HEK293 (cell line): ENCODE measurements around the gene VAMP5.

ENCODE experiments used
- CTCF ChIP-seq: fragments of 450-650 bp; formaldehyde crosslinking; IDR thresholded peaks from 2 replicates; pipeline ENCODE4 v1.5.1; 2016; ENCODE audit warnings: missing biosample characterization, missing genetic modification characterization
- MZF1 ChIP-seq: fragments of 450-650 bp; formaldehyde crosslinking; IDR thresholded peaks from 2 replicates; pipeline ENCODE4 v1.5.1; 2017; ENCODE audit warnings: missing biosample characterization, missing genetic modification characterization, borderline replicate concordance
- REST ChIP-seq: fragments of 450-650 bp; formaldehyde crosslinking; IDR thresholded peaks from 2 replicates; pipeline ENCODE4 v1.5.1; 2016; ENCODE audit warnings: missing biosample characterization, missing genetic modification characterization
- SP3 ChIP-seq: fragments of 450-650 bp; formaldehyde crosslinking; IDR thresholded peaks from 2 replicates; pipeline ENCODE4 v1.5.1; 2016; ENCODE audit warnings: missing biosample characterization, missing genetic modification characterization
- ZNF211 ChIP-seq: fragments of 450-650 bp; formaldehyde crosslinking; IDR thresholded peaks from 2 replicates; pipeline ENCODE4 v1.5.1; 2016; ENCODE audit warnings: low read depth, missing biosample characterization, missing genetic modification characterization
- ZNF366 ChIP-seq: fragments of 450-650 bp; formaldehyde crosslinking; conservative IDR thresholded peaks from 2 replicates; pipeline ENCODE4 v1.5.1; 2016; ENCODE audit warnings: missing biosample characterization, missing genetic modification characterization
- ZNF561 ChIP-seq: fragments of 450-650 bp; IDR thresholded peaks from 2 replicates; pipeline ENCODE4 v1.5.1; 2018; ENCODE audit warnings: missing biosample characterization, missing genetic modification characterization, borderline replicate concordance

GRCh38 chr2:85582492-85582891 is 1.7 kb upstream of the VAMP5 start:
- TF ChIP-seq ZNF211 (tag by site-specific recombination) = no peak
- no peak for TF ChIP-seq CTCF
- no peak for TF ChIP-seq ZNF561
- TF ChIP-seq SP3 (tag by site-specific recombination) = no peak
- no peak for TF ChIP-seq REST (tag by site-specific recombination)
- no peak for TF ChIP-seq ZNF366 (tag by site-specific recombination)
- TF ChIP-seq MZF1 = no peak
